Stimulated activated CD8-positive, alpha-beta memory T cell treated with anti-CD3 and anti-CD28 coated beads, Interleukin-7, amount 100 ng/mL, for 4 hours (primary cell): ENCODE measurements around the gene FBP2.
A peak's percentile ranks its signal among the peaks of the same experiment; 100 is the strongest.
"Not testable (repeated sequence)": the region's sequence is repeated elsewhere in the genome, so short reads cannot be mapped to it uniquely, and the experiment has no call there.

Experiments
- DNase-seq, 2 donors: peaks; one replicate each; pipeline ENCODE4 v3.0.0-alpha.2; 2020; ENCODE audit warnings: low read depth in 2 of 2

The FBP2 gene

GRCh38 chr9:94606646-94607422 lies 13.2 kb upstream of the FBP2 start:
- DNase-seq: no peak

GRCh38 chr9:94603259-94604160 lies 9.9 kb upstream of the FBP2 start:
- peak; percentile 25 to 35 for DNase-seq

GRCh38 chr9:94602666-94603065 lies 9.0 kb upstream of the FBP2 start:
- DNase-seq: no peak

GRCh38 chr9:94600715-94601114 lies 7.1 kb upstream of the FBP2 start:
- no peak for DNase-seq

GRCh38 chr9:94600258-94600657 lies 6.6 kb upstream of the FBP2 start:
- no peak for DNase-seq

GRCh38 chr9:94599102-94599501 lies 5.5 kb upstream of the FBP2 start:
- no peak for DNase-seq

- DNase-seq: not testable (repeated sequence)
Observed at GRCh38 chr9:94592683-94593082, 941 bp downstream of the FBP2 start.

- no peak for DNase-seq
Observed at GRCh38 chr9:94591876-94592275, 1.7 kb downstream of the FBP2 start.

GRCh38 chr9:94591046-94591545 lies 2.5 kb downstream of the FBP2 start:
- not testable (repeated sequence) for DNase-seq

- no peak for DNase-seq
Observed at GRCh38 chr9:94588681-94589080, 4.9 kb downstream of the FBP2 start.

- no peak for DNase-seq
Observed at GRCh38 chr9:94586814-94587213, 6.8 kb downstream of the FBP2 start.

GRCh38 chr9:94586316-94586715 lies 7.3 kb downstream of the FBP2 start:
- no peak for DNase-seq

- no peak for DNase-seq
Observed at GRCh38 chr9:94584555-94584954, 9.1 kb downstream of the FBP2 start.

- no peak for DNase-seq
Observed at GRCh38 chr9:94581728-94582127, 11.9 kb downstream of the FBP2 start.

- DNase-seq: no peak
Observed at GRCh38 chr9:94577571-94577970, 16.1 kb downstream of the FBP2 start.

- DNase-seq: no peak
Observed at GRCh38 chr9:94577036-94577435, 16.6 kb downstream of the FBP2 start.

GRCh38 chr9:94576131-94576530 lies 17.5 kb downstream of the FBP2 start:
- DNase-seq: no peak

GRCh38 chr9:94568972-94569712 lies 24.5 kb downstream of the FBP2 start:
- DNase-seq: no peak

GRCh38 chr9:94568250-94568889 lies 25.3 kb downstream of the FBP2 start:
- DNase-seq: no peak

- DNase-seq: no peak
Observed at GRCh38 chr9:94567271-94567670, 26.4 kb downstream of the FBP2 start.

GRCh38 chr9:94566550-94566949 lies 27.1 kb downstream of the FBP2 start:
- no peak for DNase-seq
